Breast epithelium (tissue), 3 donors: ENCODE measurements around the gene IL1RAPL2.

ENCODE experiments used
- CTCF ChIP-seq, 3 donors: fragments of 450-650 bp; IDR thresholded peaks; one replicate each; pipeline ENCODE4 v1.5.1; 2016 to 2017; ENCODE audit warnings: antibody characterized with exemption in 3 of 3, mild to moderate bottlenecking in 3 of 3, moderate library complexity in 3 of 3
- POLR2A ChIP-seq: fragments of 450-650 bp; IDR thresholded peaks from one replicate; pipeline ENCODE4 v1.6.1; 2016; ENCODE audit warnings: antibody characterized with exemption, mild to moderate bottlenecking, moderate library complexity

DNA sequence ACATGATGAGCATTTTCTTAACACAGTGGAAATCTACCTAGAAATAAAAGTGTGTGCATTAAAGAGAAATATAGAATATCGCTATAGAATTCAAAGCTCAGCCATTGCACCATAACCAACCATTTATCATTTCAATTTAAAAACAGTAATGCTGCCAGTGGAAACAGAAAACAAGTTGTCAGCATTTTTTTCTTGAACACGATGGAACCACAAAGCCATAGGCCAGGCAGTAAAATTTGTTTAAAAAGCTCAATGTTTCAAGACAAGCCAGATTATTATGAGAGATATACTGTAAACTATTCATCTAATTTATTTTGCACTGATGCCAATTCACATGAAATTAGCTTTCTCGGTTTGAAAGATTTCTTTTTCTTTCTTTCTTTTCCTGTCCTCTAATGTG, 1209.7 kb downstream of the IL1RAPL2 start:
- TF ChIP-seq POLR2A = no peak
- no peak for TF ChIP-seq CTCF (IDR thresholded peaks at IDR 0.05)
